Colonic mucosa (tissue), 4 donors: ENCODE measurements around the gene ATP1B2. TPM values are rescaled to one million over a fixed set of nuclear protein-coding genes. Genes with fewer than 3 reads are reported as not detected.
"Not testable (repeated sequence)": the region's sequence is repeated elsewhere in the genome, so short reads cannot be mapped to it uniquely, and the experiment has no call there.

ENCODE experiments used
- DNase-seq: peaks from one replicate; pipeline ENCODE4 v3.0.0-alpha.2; 2020
- H3K27ac ChIP-seq: fragments of 200-600 bp; one replicate; pipeline ENCODE4 v1.8.0; 2021
- H3K27me3 ChIP-seq: fragments of 200-600 bp; one replicate; pipeline ENCODE4 v1.8.0; 2021
- H3K36me3 ChIP-seq: fragments of 200-600 bp; one replicate; pipeline ENCODE4 v1.8.0; 2021
- H3K4me1 ChIP-seq: fragments of 200-600 bp; one replicate; pipeline ENCODE4 v1.8.0; 2021; ENCODE audit warnings: mild to moderate bottlenecking
- H3K4me3 ChIP-seq: fragments of 200-600 bp; one replicate; pipeline ENCODE4 v1.8.0; 2021
- H3K9ac ChIP-seq, 2 donors: one replicate each; pipeline ENCODE4 v1.7.0; 2013; ENCODE audit warnings: control low read depth in 2 of 2, low read depth in 2 of 2, low read length in 2 of 2
- H3K9me3 ChIP-seq: fragments of 200-600 bp; one replicate; pipeline ENCODE4 v1.8.0; 2021
- intact Hi-C: fragments of 100-400 bp; cut with DNase I; formaldehyde crosslinking; loops from one replicate; pipeline ENCODE4 v1.14.1; 2022
- total RNA-seq, 2 donors: library from RNA; stranded (reverse); fragmentation: NEBNext Ultra II Directional in 1 of 2; extraction: Animal tissue kit (Norgen Biotek cat#: 25700) in 1 of 2; gene quantifications; one replicate each; pipeline ENCODE4 v1.2.1, GENCODE V29; 2021
- TF ChIP-seq, protein P1 (sequence below): fragments of 200-600 bp; IDR thresholded peaks from one replicate; pipeline ENCODE4 v1.8.0; 2022; ENCODE audit warnings: antibody characterized with exemption, mild to moderate bottlenecking
- donor health status: healthy.
- donor health status: DM: no; HTN: no; CAD: no.
- donor health status: DM: no; HTN: no; CAD: no.

The ATP1B2 gene
- total RNA-seq, 2 donors from 2014 or later: 0.54 to 1.4 TPM

DNA sequence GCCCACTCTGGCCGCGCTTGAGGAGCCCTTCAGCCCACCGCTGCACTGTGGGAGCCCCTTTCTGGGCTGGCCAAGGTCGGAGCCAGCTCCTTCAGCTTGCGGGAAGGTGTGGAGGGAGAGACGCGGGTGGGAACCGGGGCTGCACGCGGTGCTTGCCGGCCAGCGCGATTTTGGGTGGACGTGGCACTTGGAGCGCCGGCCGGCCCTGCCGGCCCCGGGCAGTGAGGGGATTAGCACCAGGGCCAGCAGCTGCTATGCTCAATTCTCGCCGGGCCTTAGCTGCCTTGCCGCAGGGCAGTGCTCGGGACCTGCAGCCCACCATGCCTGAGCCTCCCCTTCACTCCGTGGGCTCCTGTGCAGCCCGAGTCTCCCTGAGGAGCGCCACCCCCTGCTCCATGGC lies 9.9 kb upstream of the ATP1B2 start:
- H3K9ac ChIP-seq: no peak overlapping the region
- H3K4me1 ChIP-seq: no peaks in the 10 kb centered on the region
- intact Hi-C loops: no loop called here
- H3K36me3 ChIP-seq: no peaks in the 10 kb centered on the region
- no peaks in the 10 kb centered on the region for H3K9me3 ChIP-seq
- DNase-seq: no peak
- no peaks in the 10 kb centered on the region for H3K27me3 ChIP-seq
- TF ChIP-seq, protein P1, sequence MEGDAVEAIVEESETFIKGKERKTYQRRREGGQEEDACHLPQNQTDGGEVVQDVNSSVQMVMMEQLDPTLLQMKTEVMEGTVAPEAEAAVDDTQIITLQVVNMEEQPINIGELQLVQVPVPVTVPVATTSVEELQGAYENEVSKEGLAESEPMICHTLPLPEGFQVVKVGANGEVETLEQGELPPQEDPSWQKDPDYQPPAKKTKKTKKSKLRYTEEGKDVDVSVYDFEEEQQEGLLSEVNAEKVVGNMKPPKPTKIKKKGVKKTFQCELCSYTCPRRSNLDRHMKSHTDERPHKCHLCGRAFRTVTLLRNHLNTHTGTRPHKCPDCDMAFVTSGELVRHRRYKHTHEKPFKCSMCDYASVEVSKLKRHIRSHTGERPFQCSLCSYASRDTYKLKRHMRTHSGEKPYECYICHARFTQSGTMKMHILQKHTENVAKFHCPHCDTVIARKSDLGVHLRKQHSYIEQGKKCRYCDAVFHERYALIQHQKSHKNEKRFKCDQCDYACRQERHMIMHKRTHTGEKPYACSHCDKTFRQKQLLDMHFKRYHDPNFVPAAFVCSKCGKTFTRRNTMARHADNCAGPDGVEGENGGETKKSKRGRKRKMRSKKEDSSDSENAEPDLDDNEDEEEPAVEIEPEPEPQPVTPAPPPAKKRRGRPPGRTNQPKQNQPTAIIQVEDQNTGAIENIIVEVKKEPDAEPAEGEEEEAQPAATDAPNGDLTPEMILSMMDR: no peak
- H3K4me3 ChIP-seq: no peak overlapping the region
- no peak overlapping the region for H3K27ac ChIP-seq

DNA sequence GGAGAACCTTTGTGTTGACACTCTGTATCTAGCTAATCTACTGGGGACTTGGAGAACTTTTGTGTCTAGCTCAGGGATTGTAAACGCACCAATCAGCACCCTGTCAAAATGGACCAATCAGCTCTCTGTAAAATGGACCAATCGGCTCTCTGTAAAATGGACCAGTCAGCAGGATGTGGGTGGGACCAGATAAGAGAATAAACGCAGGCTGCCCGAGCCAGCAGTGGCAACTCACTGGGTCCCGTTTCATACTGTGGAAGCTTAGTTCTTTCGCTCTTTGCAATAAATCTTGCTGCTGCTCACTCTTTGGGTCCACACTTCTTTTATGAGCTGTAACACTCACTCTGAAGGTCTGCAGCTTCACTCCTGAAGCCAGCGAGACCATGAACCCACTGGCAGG lies 9.1 kb upstream of the ATP1B2 start:
- H3K27ac ChIP-seq, intact Hi-C loops, H3K4me3 ChIP-seq, H3K4me1 ChIP-seq, H3K9ac ChIP-seq, DNase-seq, H3K36me3 ChIP-seq, H3K27me3 ChIP-seq, H3K9me3 ChIP-seq: not testable (repeated sequence)

DNA sequence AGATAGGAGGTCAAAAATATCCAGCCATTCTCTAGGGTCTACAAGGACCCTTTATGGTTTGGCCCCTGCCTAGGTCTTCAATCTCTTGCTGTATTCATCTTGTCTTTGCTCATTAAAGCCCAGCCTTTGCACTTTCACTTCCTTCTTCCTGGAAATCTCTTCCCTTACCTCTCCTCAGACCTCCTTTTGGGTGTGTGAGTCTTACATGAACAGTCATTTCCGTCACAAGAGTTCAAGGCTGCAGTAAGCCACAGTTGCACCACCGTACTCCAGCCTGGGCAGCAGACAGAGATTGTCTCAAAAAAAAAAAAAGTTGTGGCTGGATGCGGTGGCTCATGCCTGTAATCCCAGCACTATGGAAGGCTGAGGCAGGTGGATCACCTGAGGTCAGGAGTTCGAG lies 6.0 kb upstream of the ATP1B2 start:
- no peaks in the 10 kb centered on the region for H3K4me1 ChIP-seq
- no peak overlapping the region for H3K9ac ChIP-seq
- no peak overlapping the region for H3K27ac ChIP-seq
- H3K36me3 ChIP-seq: no peaks in the 10 kb centered on the region
- no peaks in the 10 kb centered on the region for H3K9me3 ChIP-seq
- no peaks in the 10 kb centered on the region for H3K27me3 ChIP-seq
- intact Hi-C loops: no loop called here
- H3K4me3 ChIP-seq: no peak overlapping the region
- TF ChIP-seq, protein P1: no peak
- DNase-seq: no peak

DNA sequence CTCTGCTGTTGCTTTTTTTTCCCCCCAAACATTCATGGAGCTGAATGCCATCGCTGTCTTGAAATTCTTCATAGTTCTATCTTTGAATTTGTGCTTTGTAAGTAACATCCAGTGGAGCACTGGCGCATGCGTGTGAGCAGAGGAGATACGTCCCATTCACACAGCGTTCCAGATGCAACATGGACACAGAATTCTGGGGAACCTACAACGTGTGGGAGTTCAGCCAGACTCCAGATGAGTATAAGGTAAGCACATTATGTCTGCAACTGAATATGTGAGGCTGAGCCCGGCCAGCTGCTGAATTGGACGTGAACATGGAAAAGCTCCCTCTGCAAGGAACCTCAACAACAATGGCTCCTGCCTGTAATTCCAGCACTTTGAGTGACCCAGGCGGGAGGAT lies 4.3 kb upstream of the ATP1B2 start:
- peaks cover 16% of the 10 kb centered on the region for H3K27me3 ChIP-seq
- H3K4me1 ChIP-seq: no peaks in the 10 kb centered on the region
- H3K27ac ChIP-seq: no peak overlapping the region
- no peaks in the 10 kb centered on the region for H3K9me3 ChIP-seq
- no peak overlapping the region for H3K9ac ChIP-seq
- no peak for DNase-seq
- TF ChIP-seq, protein P1: no peak
- no peaks in the 10 kb centered on the region for H3K36me3 ChIP-seq
- H3K4me3 ChIP-seq: no peak overlapping the region
- intact Hi-C loops: no loop called here

DNA sequence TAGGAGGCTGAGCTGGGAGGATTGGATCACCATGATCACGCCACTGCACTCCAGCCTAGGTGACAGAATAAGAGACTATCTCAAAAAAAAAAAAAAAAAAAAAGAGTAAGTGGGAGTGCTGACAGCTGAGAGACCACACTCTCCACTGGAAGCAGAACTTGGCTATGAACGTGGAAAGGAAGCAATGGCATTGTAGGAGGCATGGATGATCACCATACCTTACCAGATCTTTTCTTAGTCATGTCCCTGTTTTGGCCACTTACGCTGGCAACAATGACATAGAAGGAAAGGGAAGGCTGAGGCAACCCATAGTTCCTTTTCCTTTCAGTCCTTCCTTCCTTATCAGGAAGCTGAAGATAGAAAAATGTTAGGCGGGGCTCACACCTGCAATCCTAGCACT lies 3.7 kb upstream of the ATP1B2 start:
- TF ChIP-seq, protein P1: no peak
- H3K9me3 ChIP-seq: no peaks in the 10 kb centered on the region
- no peak for DNase-seq
- intact Hi-C loops: no loop called here
- no peak overlapping the region for H3K4me3 ChIP-seq
- no peak overlapping the region for H3K27ac ChIP-seq
- no peaks in the 10 kb centered on the region for H3K4me1 ChIP-seq
- H3K9ac ChIP-seq: no peak overlapping the region
- H3K27me3 ChIP-seq: peaks cover 21% of the 10 kb centered on the region
- H3K36me3 ChIP-seq: no peaks in the 10 kb centered on the region

DNA sequence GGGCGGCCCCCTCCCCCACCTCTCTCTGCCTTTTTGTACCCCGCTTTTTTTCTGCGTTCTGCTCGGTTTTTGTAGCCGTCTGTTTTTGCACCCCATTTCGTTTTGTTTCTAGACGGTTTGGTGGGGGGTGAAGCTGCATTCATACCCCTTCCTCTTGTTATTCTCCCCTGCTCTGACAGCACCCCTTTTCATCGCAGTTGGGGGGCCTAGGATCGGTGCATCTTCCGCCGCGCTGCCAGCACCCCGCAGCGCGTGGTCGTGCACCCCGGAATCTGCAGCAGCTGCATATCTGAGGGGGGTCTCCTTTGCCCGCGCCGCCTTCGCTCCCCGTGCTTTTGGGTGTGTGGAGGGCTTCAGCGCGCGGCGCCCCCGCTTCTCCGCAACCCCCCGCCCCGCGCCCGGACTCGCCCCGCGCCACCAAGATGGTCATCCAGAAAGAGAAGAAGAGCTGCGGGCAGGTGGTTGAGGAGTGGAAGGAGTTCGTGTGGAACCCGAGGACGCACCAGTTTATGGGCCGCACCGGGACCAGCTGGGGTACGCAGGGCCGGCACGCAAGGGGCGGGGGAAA lies 455 bp downstream of the ATP1B2 start:
- Histone ChIP-seq H3K4me3 (peak overlapping the region; percentile 39), H3K9ac (peak overlapping the region in 1 of 2 donors; percentile 18), H3K27ac (no peak overlapping the region), H3K36me3 (no peaks in the 10 kb centered on the region), H3K27me3 (peaks cover 21% of the 10 kb centered on the region), H3K4me1 (no peaks in the 10 kb centered on the region), H3K9me3 (no peaks in the 10 kb centered on the region)
- DNase-seq: no peak
- TF ChIP-seq, protein P1: no peak
- intact Hi-C loops: no loop called here
